ENCODE data around the gene BEND7.

DNA sequence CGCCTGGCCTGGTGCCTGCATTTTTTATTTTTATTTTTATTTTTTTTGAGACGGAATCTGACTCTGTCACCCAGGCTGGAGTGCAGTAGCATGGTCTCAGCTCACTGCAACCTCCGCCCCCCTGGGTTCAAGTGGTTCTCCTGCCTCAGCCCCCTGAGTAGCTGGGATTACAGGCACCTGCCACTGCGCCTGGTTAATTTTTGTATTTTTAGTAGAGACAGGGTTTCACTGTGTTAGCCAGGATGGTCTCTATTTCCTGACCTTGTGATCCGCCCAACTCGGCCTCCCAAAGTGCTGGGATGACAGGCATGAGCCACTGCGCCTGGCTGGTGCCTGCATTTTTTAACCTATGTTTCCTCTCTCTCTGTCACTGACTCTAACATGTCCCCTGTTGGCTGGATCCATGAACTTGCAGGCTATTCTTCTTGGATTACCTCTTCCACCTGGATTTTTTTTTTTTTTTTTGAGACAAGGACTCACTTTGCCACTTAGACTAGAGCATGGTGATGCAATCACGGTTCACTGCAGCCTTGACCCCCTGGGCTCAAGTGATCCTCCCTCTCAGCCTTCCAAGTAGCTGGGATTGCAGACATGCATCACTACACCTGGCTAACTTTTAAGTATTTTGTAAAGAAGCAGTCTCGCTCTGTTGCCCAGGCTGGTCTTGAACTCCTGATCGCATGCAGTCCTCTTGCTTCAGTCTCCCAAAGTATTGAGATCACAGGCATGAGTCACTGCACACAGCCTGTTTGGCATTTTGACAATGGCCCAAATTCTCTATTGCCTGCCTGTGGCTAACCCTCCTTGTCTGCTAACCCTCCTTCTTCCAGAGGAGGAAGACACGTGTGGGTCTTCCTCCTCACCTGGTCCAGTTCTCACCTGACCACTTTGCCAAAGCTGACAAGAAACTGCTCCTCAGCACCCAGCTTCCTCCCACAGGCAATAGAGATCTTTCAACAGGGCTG, 34.9 kb upstream of the BEND7 start:
- TF ChIP-seq, protein P1, sequence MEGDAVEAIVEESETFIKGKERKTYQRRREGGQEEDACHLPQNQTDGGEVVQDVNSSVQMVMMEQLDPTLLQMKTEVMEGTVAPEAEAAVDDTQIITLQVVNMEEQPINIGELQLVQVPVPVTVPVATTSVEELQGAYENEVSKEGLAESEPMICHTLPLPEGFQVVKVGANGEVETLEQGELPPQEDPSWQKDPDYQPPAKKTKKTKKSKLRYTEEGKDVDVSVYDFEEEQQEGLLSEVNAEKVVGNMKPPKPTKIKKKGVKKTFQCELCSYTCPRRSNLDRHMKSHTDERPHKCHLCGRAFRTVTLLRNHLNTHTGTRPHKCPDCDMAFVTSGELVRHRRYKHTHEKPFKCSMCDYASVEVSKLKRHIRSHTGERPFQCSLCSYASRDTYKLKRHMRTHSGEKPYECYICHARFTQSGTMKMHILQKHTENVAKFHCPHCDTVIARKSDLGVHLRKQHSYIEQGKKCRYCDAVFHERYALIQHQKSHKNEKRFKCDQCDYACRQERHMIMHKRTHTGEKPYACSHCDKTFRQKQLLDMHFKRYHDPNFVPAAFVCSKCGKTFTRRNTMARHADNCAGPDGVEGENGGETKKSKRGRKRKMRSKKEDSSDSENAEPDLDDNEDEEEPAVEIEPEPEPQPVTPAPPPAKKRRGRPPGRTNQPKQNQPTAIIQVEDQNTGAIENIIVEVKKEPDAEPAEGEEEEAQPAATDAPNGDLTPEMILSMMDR (IDR thresholded peaks at IDR 0.05) = no peak
- TF ChIP-seq POLR2A (IDR thresholded peaks at IDR 0.05) = no peak
